Fibroblast of mammary gland (primary cell): ENCODE results near the gene RNF212.

Source experiments
- DNase-seq: peaks from one replicate; pipeline ENCODE4 v3.0.0-alpha.2; 2010; ENCODE audit warnings: low read depth
- H3K4me3 ChIP-seq: 2 replicates; pipeline ENCODE4 v1.5.1; 2011; ENCODE audit warnings: low read depth, mild to moderate bottlenecking, low read length, moderate library complexity; ENCODE audit not compliant: control insufficient read depth
- CTCF ChIP-seq: conservative IDR thresholded peaks from 2 replicates; pipeline ENCODE4 v1.5.1; 2011; ENCODE audit warnings: low read depth, low read length, inconsistent platforms; ENCODE audit not compliant: control insufficient read depth, insufficient read depth

RNF212 gene

GRCh38 chr4:1041936-1042330, 71.4 kb downstream of the RNF212 start:
- no peak for DNase-seq
- peak overlapping the region; percentile 9 for H3K4me3 ChIP-seq
- TF ChIP-seq CTCF = no peak

GRCh38 chr4:1041147-1041935, 72.0 kb downstream of the RNF212 start:
- H3K4me3 ChIP-seq = peak overlapping the region; percentile 9
- TF ChIP-seq CTCF = no peak
- peak; percentile 61 for DNase-seq

- no peak for TF ChIP-seq CTCF
- DNase-seq = no peak
- no peak overlapping the region for H3K4me3 ChIP-seq
Observed at GRCh38 chr4:1040344-1041146, 72.8 kb downstream of the RNF212 start.

- H3K4me3 ChIP-seq = no peak overlapping the region
- peak; percentile 42 for DNase-seq
Observed at GRCh38 chr4:1039493-1040343, 73.6 kb downstream of the RNF212 start.

GRCh38 chr4:1038948-1039492, 74.3 kb downstream of the RNF212 start:
- H3K4me3 ChIP-seq = no peak overlapping the region
- TF ChIP-seq CTCF = no peak
- DNase-seq = no peak

More at GRCh38 chr4:1039493-1040343, 73.6 kb downstream of the RNF212 start:
- TF ChIP-seq CTCF = no peak
